Epithelial cell of proximal tubule (primary cell): ENCODE data around the gene GLYATL1. TPM values are rescaled to one million over a fixed set of nuclear protein-coding genes. Genes with fewer than 3 reads are reported as not detected.

Experiments used
- DNase-seq: peaks from one replicate; pipeline ENCODE4 v3.0.0-alpha.2; 2011; ENCODE audit warnings: low read depth
- H3K4me3 ChIP-seq: 2 replicates; pipeline ENCODE4 v1.5.1; 2011; ENCODE audit warnings: low read depth, mild to moderate bottlenecking, low read length
- total RNA-seq: library from RNA; depleted of rRNA; stranded (reverse); fragments of >200 nt; gene quantifications from 2 replicates; pipeline ENCODE4 v1.2.3, GENCODE V29; 2015
- TF ChIP-seq, protein P1 (sequence below): conservative IDR thresholded peaks from 2 replicates; pipeline ENCODE4 v1.5.1; 2012; ENCODE audit warnings: low read depth, mild to moderate bottlenecking, low read length

The GLYATL1 gene
- total RNA-seq, 1 donor from 2014 or later, result 1.7 TPM

GRCh38 chr11:58933661-58934060 lies 5.6 kb upstream of the GLYATL1 start:
- H3K4me3 ChIP-seq, result no peak overlapping the region
- TF ChIP-seq, protein P1, sequence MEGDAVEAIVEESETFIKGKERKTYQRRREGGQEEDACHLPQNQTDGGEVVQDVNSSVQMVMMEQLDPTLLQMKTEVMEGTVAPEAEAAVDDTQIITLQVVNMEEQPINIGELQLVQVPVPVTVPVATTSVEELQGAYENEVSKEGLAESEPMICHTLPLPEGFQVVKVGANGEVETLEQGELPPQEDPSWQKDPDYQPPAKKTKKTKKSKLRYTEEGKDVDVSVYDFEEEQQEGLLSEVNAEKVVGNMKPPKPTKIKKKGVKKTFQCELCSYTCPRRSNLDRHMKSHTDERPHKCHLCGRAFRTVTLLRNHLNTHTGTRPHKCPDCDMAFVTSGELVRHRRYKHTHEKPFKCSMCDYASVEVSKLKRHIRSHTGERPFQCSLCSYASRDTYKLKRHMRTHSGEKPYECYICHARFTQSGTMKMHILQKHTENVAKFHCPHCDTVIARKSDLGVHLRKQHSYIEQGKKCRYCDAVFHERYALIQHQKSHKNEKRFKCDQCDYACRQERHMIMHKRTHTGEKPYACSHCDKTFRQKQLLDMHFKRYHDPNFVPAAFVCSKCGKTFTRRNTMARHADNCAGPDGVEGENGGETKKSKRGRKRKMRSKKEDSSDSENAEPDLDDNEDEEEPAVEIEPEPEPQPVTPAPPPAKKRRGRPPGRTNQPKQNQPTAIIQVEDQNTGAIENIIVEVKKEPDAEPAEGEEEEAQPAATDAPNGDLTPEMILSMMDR, result no peak
- DNase-seq, result no peak

DNA sequence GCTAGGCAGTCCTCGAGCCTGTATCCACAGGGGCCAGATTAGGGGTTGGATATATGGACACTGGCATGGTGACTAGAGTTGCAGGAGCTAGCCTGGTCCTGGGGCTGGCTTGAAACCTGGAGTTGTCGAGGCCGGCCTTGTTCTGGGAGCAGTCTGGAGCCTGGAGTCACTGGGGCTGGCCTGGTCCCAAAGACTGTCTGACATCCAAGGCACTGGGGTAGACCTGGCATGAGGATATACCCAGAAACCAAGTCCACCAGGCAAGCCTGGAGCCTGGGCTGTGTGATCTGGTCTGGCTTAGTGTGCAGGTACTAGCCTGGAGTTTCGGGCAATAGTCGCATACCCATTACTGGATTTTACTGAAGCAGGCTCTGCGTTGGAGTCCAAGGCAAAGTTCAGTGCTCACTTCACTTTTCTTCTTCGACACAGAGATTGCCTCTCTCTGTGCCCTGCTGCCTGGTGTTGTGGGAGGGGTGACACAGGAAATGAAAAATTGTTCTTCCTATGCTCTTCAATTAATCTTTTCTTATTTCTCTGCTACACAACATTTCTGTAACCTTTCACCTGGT lies 4.3 kb upstream of the GLYATL1 start:
- TF ChIP-seq, protein P1, result no peak
- DNase-seq, result no peak
- no peak overlapping the region for H3K4me3 ChIP-seq

- no peak overlapping the region for H3K4me3 ChIP-seq
- TF ChIP-seq, protein P1, result no peak
- no peak for DNase-seq
Observed at GRCh38 chr11:58938398-58938797, 890 bp upstream of the GLYATL1 start.

DNA sequence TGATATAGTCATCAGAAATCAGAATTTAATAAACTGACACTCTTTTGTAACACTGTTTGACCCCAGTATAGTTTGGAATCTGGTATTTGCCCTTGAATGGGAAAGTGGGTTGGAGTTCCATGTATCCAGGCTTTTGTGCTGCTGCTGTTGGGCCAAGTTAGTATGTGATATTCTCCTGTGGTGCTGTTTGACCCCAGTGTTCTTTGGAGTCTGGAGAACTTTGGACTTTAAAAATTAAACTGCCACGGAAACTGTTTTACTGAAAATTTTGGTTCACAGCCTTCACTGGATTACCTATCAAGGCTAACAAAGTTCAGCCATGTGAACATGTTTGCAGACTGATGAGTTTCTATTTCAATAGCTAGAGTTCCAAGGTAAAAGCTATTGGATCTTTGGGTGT lies 740 bp downstream of the GLYATL1 start:
- no peak overlapping the region for H3K4me3 ChIP-seq
- TF ChIP-seq, protein P1, result no peak
- no peak for DNase-seq

- TF ChIP-seq, protein P1, result no peak
- DNase-seq, result no peak
- H3K4me3 ChIP-seq, result no peak overlapping the region
Observed at GRCh38 chr11:58941838-58942237, 2.5 kb downstream of the GLYATL1 start.

DNA sequence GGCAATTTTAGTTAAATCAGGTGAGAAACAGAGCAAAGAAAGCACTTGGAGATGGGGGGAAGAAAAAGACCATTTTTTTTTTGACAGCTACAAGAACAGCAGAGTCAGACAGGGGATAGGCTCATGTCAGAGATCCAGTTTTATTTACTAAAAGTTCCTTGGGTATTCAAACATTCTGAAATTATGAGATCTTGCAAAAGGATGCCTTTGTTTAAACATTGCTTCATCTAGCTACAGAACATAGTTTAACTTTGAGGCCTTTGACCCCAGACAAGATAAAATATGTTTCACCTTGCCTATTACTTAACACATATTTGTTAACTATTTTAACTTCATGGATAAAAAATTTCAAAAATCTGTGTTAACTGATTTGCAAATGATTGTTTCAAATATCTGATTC lies 6.4 kb downstream of the GLYATL1 start:
- no peak overlapping the region for H3K4me3 ChIP-seq
- TF ChIP-seq, protein P1, result no peak
- DNase-seq, result no peak

DNA sequence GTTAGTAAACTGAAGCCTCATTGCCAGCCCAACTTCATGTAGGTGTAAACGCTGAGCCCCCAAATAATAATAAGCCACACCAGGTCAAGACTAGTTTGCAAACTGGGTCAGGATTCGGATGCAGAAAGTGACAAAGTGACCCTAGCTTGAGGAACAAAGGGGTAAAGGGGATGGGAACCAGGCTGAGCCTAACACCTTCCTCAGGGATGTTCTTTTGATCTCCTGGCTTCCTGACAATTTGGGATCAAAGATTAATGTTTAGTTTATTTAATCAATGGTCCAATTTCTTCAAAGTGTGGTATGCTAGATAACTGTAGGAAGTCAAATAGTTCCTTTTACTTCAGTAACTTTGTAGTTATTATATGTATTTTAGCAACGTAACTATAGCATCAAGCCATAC lies 9.9 kb downstream of the GLYATL1 start:
- DNase-seq, result no peak
- TF ChIP-seq, protein P1, result no peak
- H3K4me3 ChIP-seq, result no peak overlapping the region
